SKM-1 treated with dmso at 0.1 percent for 144 hours (cell line): ENCODE data around the gene KNDC1.
"Not testable (repeated sequence)": the region's sequence is repeated elsewhere in the genome, so short reads cannot be mapped to it uniquely, and the experiment has no call there.

Experiments used
- DNase-seq: peaks from one replicate; lab custom pipeline; 2025; ENCODE audit not compliant: unreplicated experiment; lab: John Stamatoyannopoulos, UW

Gene KNDC1, protein sequence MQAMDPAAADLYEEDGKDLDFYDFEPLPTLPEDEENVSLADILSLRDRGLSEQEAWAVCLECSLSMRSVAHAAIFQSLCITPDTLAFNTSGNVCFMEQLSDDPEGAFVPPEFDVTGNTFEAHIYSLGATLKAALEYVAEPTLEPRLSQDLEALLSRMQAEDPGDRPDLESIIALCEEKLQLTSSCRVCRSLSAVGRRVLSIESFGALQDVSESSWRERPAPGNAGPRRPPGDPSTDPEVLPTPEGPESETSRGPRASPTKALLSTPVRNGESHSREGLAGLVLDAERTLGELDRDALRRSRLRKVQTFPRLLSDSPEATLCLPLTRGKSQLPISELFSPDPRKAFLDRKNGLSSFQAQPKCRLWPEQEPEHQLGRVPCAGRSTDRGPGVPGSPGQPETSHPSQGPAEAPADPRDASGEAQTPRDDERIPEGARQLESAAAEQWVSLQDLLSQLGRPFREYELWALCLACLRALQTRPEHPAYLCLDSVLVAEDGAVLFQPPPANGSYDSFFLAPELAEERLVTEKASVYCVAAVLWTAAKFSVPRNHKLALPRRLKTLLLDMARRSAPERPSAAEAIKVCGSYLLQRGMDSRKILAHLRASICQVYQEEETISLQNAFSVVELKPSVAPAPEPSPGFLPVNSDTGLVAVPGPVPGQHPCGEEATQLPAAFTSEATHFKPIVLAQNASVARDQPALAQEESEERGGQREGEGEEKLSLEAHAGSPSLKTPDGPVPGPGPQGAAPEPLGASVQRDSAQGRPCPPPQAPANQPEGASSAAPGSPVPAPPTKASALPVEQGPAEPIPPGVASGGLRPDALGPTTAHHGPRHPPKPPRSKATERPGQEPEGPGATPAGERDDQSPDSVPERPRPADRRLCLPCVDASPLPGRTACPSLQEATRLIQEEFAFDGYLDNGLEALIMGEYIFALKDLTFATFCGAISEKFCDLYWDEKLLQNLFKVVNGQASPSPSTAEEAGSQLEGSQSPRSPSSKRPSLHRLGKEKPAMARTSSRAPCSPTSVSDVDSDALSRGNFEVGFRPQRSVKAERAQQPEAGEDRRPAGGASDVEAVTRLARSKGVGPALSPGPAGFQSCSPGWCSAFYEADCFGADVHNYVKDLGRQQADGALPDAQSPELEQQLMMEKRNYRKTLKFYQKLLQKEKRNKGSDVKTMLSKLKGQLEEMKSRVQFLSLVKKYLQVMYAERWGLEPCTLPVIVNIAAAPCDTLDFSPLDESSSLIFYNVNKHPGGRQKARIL (N-terminal part only)

DNA sequence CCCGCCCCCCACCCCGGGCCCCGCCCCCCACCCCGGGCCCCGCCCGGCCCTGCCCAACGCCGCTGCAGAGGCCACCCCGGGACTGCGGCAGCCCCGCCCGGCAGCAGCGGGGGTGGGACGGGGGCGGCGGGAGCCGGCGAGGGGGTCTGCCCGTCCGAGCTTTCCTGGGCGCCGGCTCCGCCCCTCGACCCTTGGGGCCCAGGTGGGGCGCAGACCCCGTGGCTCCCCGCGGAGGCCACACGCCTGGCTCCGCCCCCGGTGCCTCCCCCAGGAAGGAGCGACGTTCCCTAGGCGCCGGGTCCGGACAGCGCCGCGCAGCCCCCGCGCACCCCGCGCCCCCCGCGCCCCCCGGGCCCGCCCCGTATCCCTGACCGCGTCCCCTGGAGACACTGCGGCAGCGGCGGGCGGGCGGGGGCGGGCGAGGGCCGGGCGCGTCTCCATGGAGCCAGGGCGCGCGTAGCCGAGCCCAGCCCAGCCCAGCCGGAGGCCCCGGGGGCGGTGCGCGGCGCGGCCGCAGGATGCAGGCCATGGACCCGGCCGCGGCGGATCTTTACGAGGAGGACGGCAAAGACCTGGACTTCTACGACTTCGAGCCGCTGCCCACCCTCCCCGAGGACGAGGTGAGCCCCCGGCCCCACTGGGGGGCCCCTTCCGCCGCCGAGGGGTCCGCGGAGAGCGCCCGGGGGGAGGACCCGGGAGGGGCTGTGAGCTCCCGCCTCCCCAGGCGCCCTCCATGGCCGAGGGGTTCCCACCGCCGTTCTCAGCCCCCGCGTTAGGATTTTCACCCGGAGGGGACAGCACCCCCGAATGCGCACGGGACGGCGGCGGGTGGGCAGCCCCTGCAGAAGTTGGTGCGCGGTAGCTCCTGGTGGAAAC, at the start of gene KNDC1:
TSS of gene KNDC1 (plus strand) at position 270 of the 876 bp plus-strand sequence. CDS start at position 519, 249 bp downstream.
- DNase-seq = no peak

DNA sequence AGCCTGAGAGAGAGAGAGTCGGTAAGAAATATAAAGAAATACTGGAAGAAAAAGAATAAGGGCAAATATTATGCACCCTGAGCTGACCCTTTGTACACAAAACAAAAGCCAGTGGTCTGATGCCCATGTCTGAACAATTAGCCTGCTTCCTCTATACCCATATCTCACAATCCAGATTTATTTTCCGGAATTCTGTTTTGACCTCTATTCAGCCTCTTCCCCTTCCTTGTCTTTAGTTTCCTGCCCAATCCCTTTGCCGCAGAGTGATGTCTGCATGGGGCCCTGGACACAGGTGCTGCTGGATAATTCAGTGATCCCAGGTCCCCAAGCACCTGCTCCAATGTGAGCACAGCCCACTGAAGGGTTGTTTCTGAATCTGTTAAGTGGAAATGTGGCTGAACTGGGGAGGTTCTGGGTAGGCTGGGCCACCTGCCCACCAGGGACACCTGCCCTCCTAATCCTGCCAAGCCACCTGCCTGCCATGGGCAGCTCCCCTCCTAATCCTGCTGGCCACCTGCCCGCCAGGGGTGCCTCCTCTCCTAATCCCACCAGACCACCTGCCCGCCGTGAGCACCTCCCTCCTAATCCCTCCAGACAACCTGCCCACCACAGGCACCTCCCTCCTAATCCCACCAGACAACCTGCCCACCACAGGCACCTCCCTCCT, 49.3 kb upstream of the KNDC1 start:
- DNase-seq = no peak

DNA sequence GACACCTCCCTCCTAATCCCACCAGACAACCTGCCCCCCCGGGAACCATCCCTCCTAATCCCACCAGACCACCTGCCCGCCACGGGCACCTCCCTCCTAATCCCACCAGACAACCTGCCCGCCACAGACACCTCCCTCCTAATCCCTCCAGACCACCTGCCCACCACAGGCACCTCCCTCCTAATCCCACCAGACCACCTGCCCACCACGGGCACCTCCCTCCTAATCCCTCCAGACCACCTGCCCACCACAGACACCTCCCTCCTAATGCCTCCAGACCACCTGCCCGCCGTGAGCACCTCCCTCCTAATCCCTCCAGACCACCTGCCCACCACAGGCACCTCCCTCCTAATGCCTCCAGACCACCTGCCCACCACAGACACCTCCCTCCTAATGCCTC, 48.4 kb upstream of the KNDC1 start:
- not testable (repeated sequence) for DNase-seq

DNA sequence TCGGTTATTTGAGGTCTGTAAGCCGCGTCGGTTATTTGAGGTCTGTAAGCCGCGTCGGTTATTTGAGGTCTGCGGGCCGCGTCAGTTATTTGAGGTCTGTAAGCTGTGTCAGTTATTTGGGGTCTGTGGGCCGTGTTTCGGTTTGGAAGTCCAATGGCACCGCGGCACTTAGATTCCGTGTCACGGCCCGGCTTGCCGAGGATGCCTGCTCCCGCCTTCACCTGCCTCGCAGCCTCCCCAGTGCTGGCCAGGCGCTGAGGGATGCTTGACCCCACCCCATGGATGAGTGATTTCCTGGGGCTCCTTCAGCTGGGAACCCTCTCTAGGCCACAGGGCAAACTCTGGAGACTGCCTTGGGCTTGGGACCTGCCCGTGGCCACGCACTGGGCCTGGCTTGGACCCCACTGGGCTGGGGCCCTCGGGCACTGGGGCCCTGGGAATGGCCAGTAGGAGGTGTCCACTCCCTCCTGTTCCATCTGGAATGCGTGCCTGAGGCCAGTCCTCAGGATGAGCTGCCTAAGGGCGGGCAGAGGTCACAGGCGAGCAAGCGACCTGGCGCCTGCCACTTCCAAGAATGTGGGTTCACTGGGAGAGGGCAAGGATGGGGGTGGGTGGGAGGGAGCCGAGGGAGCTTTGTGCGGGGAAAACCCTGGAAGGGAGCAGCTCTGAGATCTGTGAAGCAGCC, 46.7 kb upstream of the KNDC1 start:
- no peak for DNase-seq

DNA sequence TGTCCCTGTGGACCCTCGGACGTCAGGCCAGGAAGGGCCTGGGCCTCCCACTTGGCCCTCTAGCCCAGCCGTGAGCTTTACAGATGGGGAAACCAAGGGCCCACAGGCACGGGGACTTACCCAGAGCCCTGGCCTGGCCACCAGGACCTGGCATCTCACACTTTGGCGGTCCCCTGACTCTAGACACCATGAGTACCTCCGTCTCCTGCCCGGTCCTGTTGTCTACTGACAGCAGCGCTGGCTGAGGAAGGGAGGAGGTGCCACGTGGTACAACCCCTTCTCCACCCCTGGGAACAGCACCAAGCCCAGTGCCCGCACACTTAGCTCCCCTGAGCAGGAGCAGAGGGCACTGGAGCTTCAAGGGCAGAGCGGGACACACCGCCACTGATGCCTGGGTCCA, 46.2 kb upstream of the KNDC1 start:
- DNase-seq = no peak

DNA sequence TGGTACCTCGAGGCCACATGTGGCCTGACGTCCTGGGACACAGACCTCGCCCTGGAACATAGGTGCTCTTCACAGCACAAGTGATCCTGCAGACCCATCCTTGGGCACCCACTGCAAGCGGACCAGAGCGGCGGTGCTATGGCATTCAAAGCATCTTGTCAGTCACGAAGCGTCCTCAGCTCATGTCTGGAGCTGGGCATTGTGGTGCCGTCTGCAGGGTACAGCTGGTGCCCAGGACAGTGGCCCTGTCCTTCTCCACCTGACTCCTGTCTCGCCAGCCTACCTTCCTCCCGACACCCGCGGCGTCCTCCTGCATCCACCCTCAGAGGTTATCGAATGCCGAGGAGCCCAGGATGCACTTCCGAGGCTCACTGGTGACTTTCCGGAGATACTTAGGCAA, 45.8 kb upstream of the KNDC1 start:
- DNase-seq = no peak

DNA sequence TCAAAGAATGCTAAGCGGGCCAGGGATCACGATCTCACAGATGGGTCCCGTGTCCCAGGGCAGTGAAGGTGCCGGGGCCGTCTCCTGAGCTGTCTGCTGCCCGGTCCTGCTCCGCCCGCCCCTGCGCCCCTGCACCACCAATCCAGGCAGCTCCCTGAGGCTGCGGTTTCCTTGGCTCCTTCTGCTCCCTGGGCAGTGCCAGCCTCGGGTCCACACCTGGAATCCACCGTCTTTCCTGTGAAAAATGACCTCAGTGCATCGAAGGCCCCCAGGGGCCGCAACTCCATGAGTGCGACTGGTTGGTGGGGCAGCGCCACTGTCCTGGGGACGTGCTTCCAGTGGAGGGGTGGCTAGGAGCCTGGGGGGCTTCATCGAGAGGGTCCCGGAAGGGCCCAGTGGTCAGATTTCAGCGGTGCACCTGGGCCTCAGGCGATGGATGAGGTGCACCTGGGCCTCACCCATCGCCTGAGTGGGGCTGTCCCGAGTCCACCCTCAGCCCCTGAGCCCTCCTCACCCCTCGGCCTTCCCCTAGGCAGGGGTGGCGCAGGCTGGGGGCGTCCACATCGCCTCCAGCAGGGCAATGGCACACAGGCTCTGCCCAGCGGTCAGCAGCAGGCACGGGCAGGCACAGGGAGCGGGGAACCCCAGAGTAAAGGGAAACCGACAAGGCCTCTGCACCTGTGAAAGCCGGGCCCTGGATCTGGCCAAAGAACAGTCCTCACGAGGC, 45.1 kb upstream of the KNDC1 start:
- DNase-seq = no peak

DNA sequence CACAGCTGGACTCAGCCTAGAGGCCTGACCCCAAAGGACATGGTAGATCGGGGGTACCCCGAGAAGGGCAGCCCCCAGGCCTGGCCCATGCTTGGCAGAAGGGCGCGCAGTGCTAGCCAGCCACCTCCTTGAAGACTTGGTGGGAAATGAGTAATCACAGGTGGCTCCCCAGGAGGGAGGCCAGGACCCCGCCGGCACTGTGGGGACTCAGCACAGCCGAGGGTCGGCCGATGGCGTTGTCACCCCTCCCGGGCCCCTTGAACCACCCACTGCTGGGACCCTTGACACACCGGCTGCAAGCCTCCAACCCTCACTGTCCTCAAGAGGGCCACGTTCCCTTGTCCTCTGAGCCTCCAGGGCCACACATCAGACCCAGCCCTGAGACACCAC, 44.6 kb upstream of the KNDC1 start:
- no peak for DNase-seq

DNA sequence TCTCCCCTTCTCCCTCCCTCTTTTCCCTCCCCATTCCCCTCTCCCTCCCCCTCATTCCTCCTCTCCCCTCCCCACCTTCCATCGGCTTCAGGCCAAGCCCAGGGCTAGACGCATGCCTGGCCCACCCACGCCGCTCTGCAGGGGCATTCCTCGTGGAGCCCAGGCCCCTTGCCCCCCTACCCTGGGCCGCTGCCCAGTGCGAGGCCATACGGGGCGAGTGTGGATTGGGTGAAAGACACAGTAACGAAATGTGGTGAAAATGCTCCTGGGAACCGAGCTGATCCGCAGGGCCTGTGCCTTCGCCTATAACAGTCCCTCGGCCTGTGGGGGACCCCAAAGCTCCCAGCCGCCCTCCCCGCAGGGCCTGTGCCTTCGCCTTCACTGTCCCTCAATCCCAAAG, 44.0 kb upstream of the KNDC1 start:
- DNase-seq = no peak

DNA sequence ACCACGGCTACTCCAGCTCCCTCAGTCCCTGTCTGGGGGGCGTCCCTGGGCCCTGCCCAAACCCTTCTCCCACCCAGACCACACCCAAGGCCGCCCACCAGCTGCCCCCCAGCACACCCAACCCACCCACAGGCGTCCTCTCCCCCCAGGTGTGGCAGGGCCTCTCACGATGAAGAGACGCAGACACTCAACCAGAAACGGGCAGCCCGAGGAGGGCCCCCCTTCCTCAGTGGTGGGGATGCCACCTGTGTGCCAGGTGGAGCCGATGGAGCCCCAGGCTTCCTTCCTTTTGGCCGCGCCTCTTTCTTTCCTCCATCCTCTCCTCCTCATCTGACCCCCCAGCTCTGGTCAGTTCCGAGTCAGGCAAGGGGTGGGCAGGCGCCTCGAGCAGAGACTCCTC, 43.6 kb upstream of the KNDC1 start:
- no peak for DNase-seq

DNA sequence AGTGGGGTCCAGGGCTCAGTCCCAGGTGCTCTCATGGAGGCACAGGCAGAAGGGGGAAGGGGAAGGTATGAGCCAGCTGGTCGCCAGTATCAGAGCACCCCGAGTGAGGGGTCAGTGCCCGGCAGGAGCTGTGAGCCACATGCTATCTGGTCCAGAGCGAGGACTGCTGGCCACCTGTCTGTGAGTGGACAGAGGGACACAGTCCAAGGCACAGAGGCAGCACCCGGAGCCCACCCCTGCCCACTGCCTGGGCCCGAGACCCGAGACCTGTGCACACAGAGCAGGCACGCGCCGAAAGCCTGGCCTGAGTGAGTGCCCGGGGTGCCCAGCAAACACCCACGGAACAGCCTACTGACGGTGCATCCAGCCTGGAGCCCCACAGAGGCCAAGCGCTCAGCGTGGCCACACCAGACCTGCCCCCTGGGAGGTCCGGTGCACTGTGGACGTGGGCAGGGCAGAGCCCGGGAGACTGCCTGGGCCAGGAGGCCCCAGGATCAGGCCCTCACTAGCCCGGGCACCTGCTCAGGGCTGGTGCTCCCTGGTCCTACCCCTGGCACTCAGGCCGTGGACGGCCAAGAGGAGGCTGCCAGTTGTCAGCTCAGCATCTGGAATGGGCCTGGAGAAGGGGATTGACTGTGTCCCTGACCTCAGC, 42.9 kb upstream of the KNDC1 start:
- no peak for DNase-seq

DNA sequence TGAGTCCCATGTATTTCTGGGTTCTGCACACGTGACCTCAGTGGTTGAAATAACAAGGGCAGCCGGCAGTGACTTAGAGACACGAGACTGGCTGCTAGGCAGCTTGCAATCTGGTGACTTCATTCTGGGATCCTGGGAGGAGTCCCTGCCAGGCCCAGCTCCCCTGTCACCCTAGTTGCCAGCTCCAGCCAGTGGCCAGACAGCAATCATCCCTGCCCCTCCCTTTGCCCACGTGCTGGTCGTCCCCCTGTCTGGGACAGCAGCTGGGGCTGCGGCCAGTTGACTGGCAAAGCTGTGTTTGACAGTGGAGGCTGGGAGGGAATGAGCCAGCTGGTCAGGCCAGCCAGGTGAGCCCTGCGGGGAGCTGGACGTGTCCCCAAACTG, 42.3 kb upstream of the KNDC1 start:
- DNase-seq = no peak

DNA sequence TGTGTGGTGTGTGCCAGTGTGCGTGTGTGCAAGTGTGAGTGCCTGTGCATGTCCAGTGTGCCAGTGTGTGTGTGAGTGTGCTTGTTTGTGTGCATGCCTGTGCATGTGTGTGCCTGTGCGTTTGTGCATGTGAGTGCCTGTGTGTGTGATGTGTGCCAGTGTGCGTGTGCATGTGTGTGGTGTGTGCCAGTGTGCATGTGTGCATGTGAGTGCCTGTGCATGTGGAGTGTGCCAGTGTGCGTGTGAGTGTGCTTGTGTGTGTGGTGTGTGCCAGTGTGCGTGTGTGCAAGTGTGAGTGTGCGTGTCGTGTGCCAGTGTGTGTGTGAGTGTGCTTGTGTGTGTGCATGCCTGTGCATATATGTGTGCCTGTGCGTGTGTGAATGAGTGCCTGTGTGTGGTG, 38.5 kb upstream of the KNDC1 start:
- DNase-seq = no peak

DNA sequence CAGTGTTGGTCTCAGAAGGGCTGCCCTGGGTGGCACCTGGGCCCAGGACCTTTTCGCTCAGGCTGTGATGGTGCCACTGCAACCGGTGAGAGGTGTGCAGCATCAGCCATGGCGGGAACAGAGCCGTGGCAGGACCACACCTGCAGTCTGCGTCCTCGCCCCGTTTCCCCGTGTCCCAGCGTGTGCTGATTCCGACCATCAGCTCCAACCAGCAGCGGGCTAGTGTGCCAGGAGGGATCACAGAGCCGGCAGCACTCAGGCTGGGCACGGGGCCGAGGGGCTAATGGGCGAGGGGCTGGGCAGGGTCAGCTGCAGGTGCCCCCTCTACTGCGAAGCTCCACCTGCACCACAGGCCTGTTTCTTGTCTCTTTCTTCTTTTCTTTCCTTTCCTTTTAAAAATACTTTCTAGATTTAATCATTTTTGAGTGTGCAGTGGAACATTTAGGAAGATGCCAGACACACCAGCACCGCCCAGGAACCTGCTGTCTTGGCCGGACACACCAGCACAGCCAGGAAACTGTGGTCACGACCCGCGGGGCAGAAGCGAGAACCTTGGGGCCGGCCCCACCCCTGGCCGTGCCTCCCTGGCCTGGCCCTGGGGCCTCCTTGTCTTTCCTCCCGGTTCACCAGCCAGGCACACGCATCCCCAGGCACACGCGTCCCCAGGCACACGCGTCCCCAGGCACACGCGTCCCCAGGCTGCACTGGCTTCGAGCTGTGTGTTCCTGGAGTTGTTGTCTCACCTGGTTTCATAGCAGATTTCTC, 37.7 kb upstream of the KNDC1 start:
- no peak for DNase-seq

DNA sequence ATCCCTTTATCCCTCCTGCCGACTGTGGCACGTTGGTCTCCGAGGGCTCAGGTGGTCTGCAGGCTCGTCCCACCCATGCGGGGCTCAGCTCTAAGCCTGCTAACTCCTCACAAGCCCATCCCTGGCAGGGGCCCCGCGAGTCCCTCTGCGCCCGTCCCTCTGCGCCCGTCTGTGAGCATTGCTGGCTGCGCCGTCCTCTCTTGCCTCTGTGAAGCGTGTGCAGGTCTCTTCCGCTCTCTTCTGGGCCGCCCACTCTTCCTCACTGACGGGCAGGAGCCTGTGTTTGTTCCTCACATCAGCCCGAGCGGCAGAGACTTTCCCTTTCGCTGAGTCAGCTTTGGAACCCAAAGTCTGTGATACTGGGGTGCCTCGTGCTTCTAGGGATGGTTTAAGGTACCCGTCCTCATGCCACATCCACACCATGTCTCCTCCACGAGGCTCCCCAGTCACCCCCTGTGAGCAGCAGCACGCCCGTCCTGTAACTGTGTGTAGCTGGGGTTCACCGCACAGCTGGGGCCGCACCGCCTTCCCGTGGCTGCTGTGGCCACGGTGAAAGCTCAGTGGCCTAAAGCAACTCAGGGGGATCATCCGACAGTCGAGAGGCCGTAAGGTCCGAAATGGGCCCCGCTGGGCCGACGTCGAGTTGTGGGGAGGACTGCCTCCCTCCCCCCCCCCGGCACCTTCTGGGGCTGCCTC, 36.8 kb upstream of the KNDC1 start:
- DNase-seq = no peak

DNA sequence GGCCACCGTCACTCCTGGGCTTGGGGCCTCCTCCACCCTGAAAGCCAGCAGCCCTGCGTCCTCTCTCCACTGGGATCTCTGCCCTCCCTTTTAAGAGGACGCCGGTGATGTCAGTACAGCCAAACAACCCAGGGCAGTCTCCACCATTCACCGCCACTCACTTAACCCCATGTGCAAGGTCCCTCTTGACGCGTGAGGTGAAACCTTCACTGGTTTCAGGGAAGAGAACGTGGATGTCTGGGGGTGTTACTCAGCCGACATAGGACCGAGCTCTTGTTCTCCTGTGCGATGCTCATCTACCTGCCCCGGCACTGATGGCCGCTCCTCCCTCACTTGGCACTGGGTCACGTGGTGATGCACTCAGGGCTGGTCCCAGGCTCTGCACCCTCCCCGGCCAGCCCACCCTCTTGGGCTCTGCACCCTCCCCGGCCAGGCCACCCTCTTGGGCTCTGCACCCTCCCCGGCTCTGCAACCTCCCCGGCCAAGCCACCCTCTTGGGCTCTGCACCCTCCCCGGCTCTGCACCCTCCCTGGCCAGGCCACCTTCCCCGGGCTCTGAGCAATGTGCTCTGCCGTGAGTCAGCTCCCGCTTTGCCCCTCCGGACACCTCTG, 36.2 kb upstream of the KNDC1 start:
- DNase-seq = no peak
